OCI-LY3 (cell line): Measurements from ENCODE around the gene SLCO2A1.

ENCODE experiments used
- H2AFZ ChIP-seq: fragments of 200-600, 300-600 bp; shearing (Covaris generic); 2 replicates; pipeline ENCODE4 v1.6.0; 2014; ENCODE audit warnings: antibody characterized with exemption, low read depth, low read length
- H3K27ac ChIP-seq: fragments of 200-600, 300-600 bp; sonication (generic); 2 replicates; pipeline ENCODE4 v1.5.1; 2014; ENCODE audit warnings: mild to moderate bottlenecking, low read length, moderate library complexity, mixed read lengths
- H3K27me3 ChIP-seq: fragments of 200-600, 300-600 bp; sonication (generic); 2 replicates; pipeline ENCODE4 v1.6.1; 2014; ENCODE audit warnings: low read depth, low read length, mixed read lengths
- H3K36me3 ChIP-seq: fragments of 200-600, 300-600 bp; sonication (generic); replicated peaks from 2 replicates; pipeline ENCODE3; 2014; ENCODE audit warnings: low read depth, low read length, mixed read lengths
- H3K4me1 ChIP-seq: fragments of 300-600, 200-600 bp; sonication (generic); 2 replicates; pipeline ENCODE4 v1.6.1; 2014; ENCODE audit warnings: low read length, mixed read lengths
- H3K4me2 ChIP-seq: fragments of 200-600, 300-600 bp; sonication (generic); 2 replicates; pipeline ENCODE4 v1.6.1; 2014; ENCODE audit warnings: low read length, mixed read lengths
- H3K4me3 ChIP-seq: fragments of 300-600, 200-600 bp; sonication (generic); 2 replicates; pipeline ENCODE4 v1.5.1; 2014; ENCODE audit warnings: antibody characterized with exemption, mild to moderate bottlenecking, low read length, moderate library complexity
- H3K79me2 ChIP-seq: fragments of 300-600, 200-600 bp; shearing (Covaris generic); 2 replicates; pipeline ENCODE4 v1.6.1; 2014; ENCODE audit warnings: mild to moderate bottlenecking, low read length, mixed read lengths
- H3K9ac ChIP-seq: fragments of 300-600, 200-600 bp; shearing (Covaris generic); 2 replicates; pipeline ENCODE4 v1.6.0; 2014; ENCODE audit warnings: mild to moderate bottlenecking, low read length, moderate library complexity
- H3K9me3 ChIP-seq: fragments of 200-600, 300-600 bp; shearing (Covaris generic); 2 replicates; pipeline ENCODE4 v1.6.1; 2014; ENCODE audit warnings: low read length, mixed read lengths; ENCODE audit not compliant: insufficient read depth
- H4K20me1 ChIP-seq: fragments of 200-600, 300-600 bp; sonication (generic); 2 replicates; pipeline ENCODE4 v1.6.1; 2016; ENCODE audit warnings: low read length, mixed read lengths; ENCODE audit not compliant: insufficient read depth
- EZH2phosphoT487 ChIP-seq: fragments of 200-600 bp; shearing (Covaris generic); IDR thresholded peaks from 2 replicates; pipeline ENCODE4 v1.6.1; 2018; ENCODE audit warnings: antibody characterized with exemption, mixed run types, low read depth
- TF ChIP-seq, protein P1 (sequence below): fragments of 200-600, 300-600 bp; sonication (generic); IDR thresholded peaks from 2 replicates; pipeline ENCODE4 v1.5.1; 2014; ENCODE audit warnings: antibody characterized with exemption, low read length, low read depth

SLCO2A1 gene

GRCh38 chr3:134037168-134037567 is 7.4 kb upstream of the SLCO2A1 start:
- H3K9ac ChIP-seq: no peak overlapping the region
- TF ChIP-seq, protein P1, sequence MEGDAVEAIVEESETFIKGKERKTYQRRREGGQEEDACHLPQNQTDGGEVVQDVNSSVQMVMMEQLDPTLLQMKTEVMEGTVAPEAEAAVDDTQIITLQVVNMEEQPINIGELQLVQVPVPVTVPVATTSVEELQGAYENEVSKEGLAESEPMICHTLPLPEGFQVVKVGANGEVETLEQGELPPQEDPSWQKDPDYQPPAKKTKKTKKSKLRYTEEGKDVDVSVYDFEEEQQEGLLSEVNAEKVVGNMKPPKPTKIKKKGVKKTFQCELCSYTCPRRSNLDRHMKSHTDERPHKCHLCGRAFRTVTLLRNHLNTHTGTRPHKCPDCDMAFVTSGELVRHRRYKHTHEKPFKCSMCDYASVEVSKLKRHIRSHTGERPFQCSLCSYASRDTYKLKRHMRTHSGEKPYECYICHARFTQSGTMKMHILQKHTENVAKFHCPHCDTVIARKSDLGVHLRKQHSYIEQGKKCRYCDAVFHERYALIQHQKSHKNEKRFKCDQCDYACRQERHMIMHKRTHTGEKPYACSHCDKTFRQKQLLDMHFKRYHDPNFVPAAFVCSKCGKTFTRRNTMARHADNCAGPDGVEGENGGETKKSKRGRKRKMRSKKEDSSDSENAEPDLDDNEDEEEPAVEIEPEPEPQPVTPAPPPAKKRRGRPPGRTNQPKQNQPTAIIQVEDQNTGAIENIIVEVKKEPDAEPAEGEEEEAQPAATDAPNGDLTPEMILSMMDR: no peak
- no peak for TF ChIP-seq EZH2phosphoT487
- H3K4me1 ChIP-seq: no peaks in the 10 kb centered on the region

DNA sequence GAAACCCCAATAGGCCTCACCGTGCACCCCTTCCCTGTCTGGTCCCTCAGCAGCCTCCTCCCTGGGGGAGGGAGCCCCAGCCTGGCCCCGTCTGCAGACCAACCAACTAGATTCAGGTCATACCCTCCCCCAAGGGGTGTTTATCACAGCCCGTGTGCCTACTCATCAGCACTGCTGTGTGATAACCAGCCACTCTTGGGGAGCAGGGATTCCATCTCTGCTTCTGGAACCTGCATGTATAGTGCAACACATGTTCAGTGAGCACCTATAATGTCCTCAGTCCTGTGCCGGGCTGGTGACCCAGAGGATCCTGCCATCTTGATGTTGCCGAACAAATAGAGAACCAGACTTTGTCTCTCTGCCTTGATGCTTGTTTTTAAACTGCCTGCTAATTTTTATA is 6.6 kb upstream of the SLCO2A1 start:
- TF ChIP-seq EZH2phosphoT487: no peak
- TF ChIP-seq, protein P1: no peak
- H3K4me3 ChIP-seq: no peak overlapping the region
- H3K36me3 ChIP-seq: no peaks in the 10 kb centered on the region
- H3K27me3 ChIP-seq: no peaks in the 10 kb centered on the region
- no peak overlapping the region for H3K4me2 ChIP-seq
- no peak overlapping the region for H3K9ac ChIP-seq
- H3K9me3 ChIP-seq: no peaks in the 10 kb centered on the region
- no peaks in the 10 kb centered on the region for H4K20me1 ChIP-seq
- no peak overlapping the region for H3K27ac ChIP-seq
- no peaks in the 10 kb centered on the region for H3K4me1 ChIP-seq
- no peaks in the 10 kb centered on the region for H3K79me2 ChIP-seq
- no peak overlapping the region for H2AFZ ChIP-seq

More at GRCh38 chr3:134037168-134037567, 7.4 kb upstream of the SLCO2A1 start:
- Histone ChIP-seq H3K79me2 (no peaks in the 10 kb centered on the region), H3K27me3 (no peaks in the 10 kb centered on the region), H2AFZ (no peak overlapping the region), H3K27ac (no peak overlapping the region), H3K4me3 (no peak overlapping the region), H4K20me1 (no peaks in the 10 kb centered on the region), H3K36me3 (no peaks in the 10 kb centered on the region), H3K9me3 (0 out of 2 replicates have a peak, but pooled peaks cover under 1% of the 10 kb centered on the region), H3K4me2 (no peak overlapping the region)

GRCh38 chr3:134035836-134036235 is 6.1 kb upstream of the SLCO2A1 start:
- Histone ChIP-seq H3K36me3 (no peaks in the 10 kb centered on the region), H3K4me1 (no peaks in the 10 kb centered on the region), H3K4me2 (no peak overlapping the region), H3K9me3 (no peaks in the 10 kb centered on the region), H2AFZ (no peak overlapping the region), H3K79me2 (no peaks in the 10 kb centered on the region), H3K4me3 (no peak overlapping the region), H3K27ac (no peak overlapping the region), H4K20me1 (no peaks in the 10 kb centered on the region), H3K27me3 (no peaks in the 10 kb centered on the region), H3K9ac (no peak overlapping the region)
- TF ChIP-seq, protein P1: no peak
- no peak for TF ChIP-seq EZH2phosphoT487

DNA sequence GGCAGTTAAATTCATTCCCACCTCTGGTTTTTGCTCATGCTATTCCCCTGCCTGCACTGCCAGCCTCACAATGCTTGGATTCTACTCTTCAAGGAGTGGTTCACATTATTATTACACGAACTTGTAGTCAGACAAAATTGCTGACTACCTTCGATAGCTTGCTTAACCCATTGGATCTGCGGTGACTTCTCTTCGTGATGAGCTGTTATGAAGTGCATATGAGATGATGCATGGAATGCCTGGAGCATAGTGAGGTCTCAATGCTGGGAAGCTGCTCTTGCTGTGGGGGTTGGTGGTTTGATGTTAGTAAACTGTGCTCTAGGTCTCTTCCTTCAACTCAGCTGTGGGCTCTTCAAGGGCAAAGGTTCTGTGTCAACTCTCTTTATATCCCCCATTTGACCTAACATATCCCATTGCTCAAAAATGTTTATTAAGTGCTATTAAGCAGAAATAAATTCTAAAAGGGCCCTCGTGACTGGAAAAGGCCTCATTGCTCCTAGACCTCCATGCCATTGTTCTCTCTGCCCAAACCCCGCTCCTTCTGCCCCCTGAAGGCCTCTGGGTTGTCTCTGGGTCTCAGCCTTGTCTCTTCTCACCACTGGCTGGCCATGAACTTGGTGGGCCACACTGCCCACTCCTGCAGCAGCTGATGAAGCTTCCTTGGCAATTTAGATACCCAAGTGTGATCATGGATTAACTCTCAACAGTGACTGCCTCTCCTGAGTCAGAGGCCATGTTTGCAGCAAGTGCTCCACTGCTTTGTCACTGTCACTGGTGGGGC is 4.5 kb upstream of the SLCO2A1 start:
- Histone ChIP-seq H3K9me3 (no peaks in the 10 kb centered on the region), H3K9ac (no peak overlapping the region), H3K27me3 (no peaks in the 10 kb centered on the region), H4K20me1 (no peaks in the 10 kb centered on the region), H3K4me3 (no peak overlapping the region), H3K4me1 (no peaks in the 10 kb centered on the region), H3K27ac (no peak overlapping the region), H3K36me3 (no peaks in the 10 kb centered on the region), H2AFZ (no peak overlapping the region), H3K79me2 (no peaks in the 10 kb centered on the region), H3K4me2 (no peak overlapping the region)
- TF ChIP-seq, protein P1: no peak
- TF ChIP-seq EZH2phosphoT487: no peak
